DND-41 (cell line): ENCODE data around the gene HS3ST5.
"Not testable (repeated sequence)": the region's sequence is repeated elsewhere in the genome, so short reads cannot be mapped to it uniquely, and the experiment has no call there.

ENCODE experiments used
- ATAC-seq: fragments of 200-7000 bp; cut with Tn5 transposase; 3 replicates; pipeline ENCODE4 v1.9.1; 2021; ENCODE audit warnings: low read depth; ENCODE audit not compliant: insufficient read depth
- DNase-seq: peaks from one replicate; pipeline ENCODE4 v3.0.0-alpha.2; 2020
- H2AFZ ChIP-seq: 2 replicates; pipeline ENCODE4 v1.6.0; 2012; ENCODE audit warnings: low read depth, low read length
- H3K27ac ChIP-seq: 2 replicates; pipeline ENCODE4 v1.5.1; 2012; ENCODE audit warnings: low read length, inconsistent platforms
- H3K27me3 ChIP-seq: fragments of 200-600 bp; sonication (generic); 2 replicates; pipeline ENCODE4 v1.6.0; 2012; ENCODE audit warnings: low read length, mild to moderate bottlenecking, inconsistent platforms; ENCODE audit not compliant: insufficient read depth, poor library complexity
- H3K36me3 ChIP-seq: 2 replicates; pipeline ENCODE4 v1.5.1; 2012; ENCODE audit warnings: low read length, inconsistent platforms; ENCODE audit not compliant: insufficient read depth
- H3K4me1 ChIP-seq: 2 replicates; pipeline ENCODE4 v1.5.1; 2012; ENCODE audit warnings: mild to moderate bottlenecking, low read length; ENCODE audit not compliant: insufficient read depth
- H3K4me2 ChIP-seq: 2 replicates; pipeline ENCODE4 v1.6.0; 2012; ENCODE audit warnings: mild to moderate bottlenecking, moderate library complexity, low read length, inconsistent platforms; ENCODE audit not compliant: insufficient read depth
- H3K4me3 ChIP-seq, 2 experiments: fragments of 200-600 bp in 1 of 2; shearing (Covaris generic) in 1 of 2; 2 replicates each; pipeline ENCODE4 v1.5.1; 2012 to 2016; ENCODE audit warnings: inconsistent platforms in 2 of 2, low read length in 2 of 2, mild to moderate bottlenecking in 2 of 2, low read depth in 1 of 2, moderate library complexity in 1 of 2
- H3K79me2 ChIP-seq: 2 replicates; pipeline ENCODE4 v1.6.0; 2012; ENCODE audit warnings: low read length, inconsistent platforms; ENCODE audit not compliant: insufficient read depth
- H3K9ac ChIP-seq: 2 replicates; pipeline ENCODE4 v1.6.0; 2012; ENCODE audit warnings: low read depth, mild to moderate bottlenecking, inconsistent platforms, low read length, moderate library complexity
- H3K9me3 ChIP-seq: 2 replicates; pipeline ENCODE4 v1.5.1; 2012; ENCODE audit warnings: low read length, moderate library complexity, mild to moderate bottlenecking, inconsistent platforms; ENCODE audit not compliant: insufficient read depth, severe bottlenecking
- H4K20me1 ChIP-seq: 2 replicates; pipeline ENCODE4 v1.6.0; 2012; ENCODE audit warnings: low read length; ENCODE audit not compliant: insufficient read depth
- EZH2 ChIP-seq: IDR thresholded peaks from 3 replicates; pipeline ENCODE4 v1.6.1; 2012; ENCODE audit warnings: borderline replicate concordance, low read depth, mild to moderate bottlenecking, moderate library complexity, low read length, inconsistent platforms; ENCODE audit not compliant: severe bottlenecking
- TF ChIP-seq, protein P1 (sequence below): IDR thresholded peaks from 2 replicates; pipeline ENCODE4 v1.5.1; 2012; ENCODE audit warnings: borderline replicate concordance, low read length, moderate library complexity, mild to moderate bottlenecking; ENCODE audit not compliant: poor library complexity, severe bottlenecking; ENCODE audit errors: extremely low read depth

Gene HS3ST5

DNA sequence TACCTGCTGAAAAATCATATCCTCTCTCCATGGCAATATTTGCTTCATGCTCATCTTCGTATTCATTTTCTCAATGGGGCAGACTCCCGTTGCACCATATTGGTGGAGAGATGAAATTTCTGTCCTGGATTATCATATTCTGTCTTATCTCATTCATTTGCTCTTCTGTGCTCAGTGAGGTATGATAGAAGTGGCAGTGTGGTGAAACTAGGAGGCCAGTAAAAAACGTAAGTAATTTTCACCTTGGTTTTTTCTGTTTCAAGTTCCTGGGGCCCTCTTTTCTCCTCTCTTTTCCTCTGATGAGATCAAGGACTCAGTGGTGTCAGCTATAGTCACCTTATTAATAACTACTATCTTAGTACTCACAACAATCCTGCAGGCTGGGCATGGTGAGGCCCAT, 189.4 kb downstream of the HS3ST5 start:
- TF ChIP-seq, protein P1, sequence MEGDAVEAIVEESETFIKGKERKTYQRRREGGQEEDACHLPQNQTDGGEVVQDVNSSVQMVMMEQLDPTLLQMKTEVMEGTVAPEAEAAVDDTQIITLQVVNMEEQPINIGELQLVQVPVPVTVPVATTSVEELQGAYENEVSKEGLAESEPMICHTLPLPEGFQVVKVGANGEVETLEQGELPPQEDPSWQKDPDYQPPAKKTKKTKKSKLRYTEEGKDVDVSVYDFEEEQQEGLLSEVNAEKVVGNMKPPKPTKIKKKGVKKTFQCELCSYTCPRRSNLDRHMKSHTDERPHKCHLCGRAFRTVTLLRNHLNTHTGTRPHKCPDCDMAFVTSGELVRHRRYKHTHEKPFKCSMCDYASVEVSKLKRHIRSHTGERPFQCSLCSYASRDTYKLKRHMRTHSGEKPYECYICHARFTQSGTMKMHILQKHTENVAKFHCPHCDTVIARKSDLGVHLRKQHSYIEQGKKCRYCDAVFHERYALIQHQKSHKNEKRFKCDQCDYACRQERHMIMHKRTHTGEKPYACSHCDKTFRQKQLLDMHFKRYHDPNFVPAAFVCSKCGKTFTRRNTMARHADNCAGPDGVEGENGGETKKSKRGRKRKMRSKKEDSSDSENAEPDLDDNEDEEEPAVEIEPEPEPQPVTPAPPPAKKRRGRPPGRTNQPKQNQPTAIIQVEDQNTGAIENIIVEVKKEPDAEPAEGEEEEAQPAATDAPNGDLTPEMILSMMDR = no peak
- TF ChIP-seq EZH2 = no peak
- H4K20me1 ChIP-seq = no peaks in the 10 kb centered on the region
- H3K4me1 ChIP-seq = no peaks in the 10 kb centered on the region
- no peak overlapping the region for H3K4me2 ChIP-seq
- H3K9ac ChIP-seq = no peak overlapping the region
- H3K27ac ChIP-seq = no peak overlapping the region
- DNase-seq (no peak), ATAC-seq (no peak)
- no peaks in the 10 kb centered on the region for H3K79me2 ChIP-seq
- no peak overlapping the region for H2AFZ ChIP-seq
- no peaks in the 10 kb centered on the region for H3K9me3 ChIP-seq
- H3K36me3 ChIP-seq = no peaks in the 10 kb centered on the region
- no peaks in the 10 kb centered on the region for H3K27me3 ChIP-seq
- H3K4me3 ChIP-seq = no peak overlapping the region

DNA sequence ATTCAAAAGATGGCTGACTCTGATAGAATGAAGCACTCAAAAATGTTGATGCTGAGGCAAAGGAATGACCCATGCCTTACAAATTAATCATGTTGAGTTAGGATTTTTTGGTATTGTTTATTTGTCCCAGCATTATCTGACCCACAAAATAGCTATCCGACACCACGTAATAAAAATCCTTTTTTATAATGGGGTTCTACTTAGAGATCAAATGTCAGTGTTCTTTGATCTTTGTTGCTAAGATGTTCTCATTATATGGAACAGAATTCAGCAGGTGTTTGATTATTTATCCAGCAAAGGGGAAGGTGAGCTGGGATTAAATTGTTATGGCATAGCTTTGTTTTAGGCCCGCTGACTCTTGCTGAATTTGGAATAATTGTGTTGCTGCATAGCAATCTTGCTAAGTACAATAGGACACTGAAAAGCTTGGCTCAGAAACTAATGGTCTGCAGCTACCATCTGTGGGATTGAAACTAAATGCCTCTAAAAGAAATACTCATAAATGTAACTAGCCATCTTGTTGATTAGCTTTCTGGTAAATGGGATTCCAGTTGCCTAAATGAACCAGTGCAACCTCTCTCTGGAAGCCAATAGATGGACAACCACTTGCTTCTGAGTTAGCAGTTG, 191.6 kb downstream of the HS3ST5 start:
- H2AFZ ChIP-seq = no peak overlapping the region
- no peaks in the 10 kb centered on the region for H3K4me1 ChIP-seq
- no peak overlapping the region for H3K27ac ChIP-seq
- no peaks in the 10 kb centered on the region for H3K36me3 ChIP-seq
- DNase-seq (no peak), ATAC-seq (no peak)
- H4K20me1 ChIP-seq = no peaks in the 10 kb centered on the region
- TF ChIP-seq EZH2 = no peak
- H3K9me3 ChIP-seq = no peaks in the 10 kb centered on the region
- H3K4me2 ChIP-seq = no peak overlapping the region
- H3K9ac ChIP-seq = no peak overlapping the region
- H3K27me3 ChIP-seq = no peaks in the 10 kb centered on the region
- no peak overlapping the region for H3K4me3 ChIP-seq
- H3K79me2 ChIP-seq = no peaks in the 10 kb centered on the region

DNA sequence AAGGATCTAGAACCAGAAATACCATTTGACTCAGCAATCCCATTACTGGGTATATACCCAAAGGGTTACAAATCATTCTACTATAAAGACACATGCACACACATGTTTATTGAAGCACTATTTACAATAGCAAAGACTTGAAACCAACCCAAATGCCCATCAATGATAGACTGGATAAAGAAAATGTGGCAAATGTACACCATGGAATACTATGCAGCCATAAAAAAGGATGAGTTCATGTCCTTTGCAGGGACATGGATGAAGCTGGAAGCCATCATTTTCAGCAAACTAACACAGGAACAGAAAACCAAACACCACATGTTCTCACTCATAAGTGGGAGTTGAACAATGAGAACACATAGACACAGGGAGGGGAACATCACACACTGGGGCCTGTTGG, 193.6 kb downstream of the HS3ST5 start:
- H3K27ac ChIP-seq, H3K4me2 ChIP-seq, H3K79me2 ChIP-seq, H3K9ac ChIP-seq, H4K20me1 ChIP-seq, H3K36me3 ChIP-seq, H3K4me3 ChIP-seq, H3K27me3 ChIP-seq, H3K9me3 ChIP-seq, DNase-seq, H2AFZ ChIP-seq, H3K4me1 ChIP-seq, ATAC-seq: not testable (repeated sequence)

DNA sequence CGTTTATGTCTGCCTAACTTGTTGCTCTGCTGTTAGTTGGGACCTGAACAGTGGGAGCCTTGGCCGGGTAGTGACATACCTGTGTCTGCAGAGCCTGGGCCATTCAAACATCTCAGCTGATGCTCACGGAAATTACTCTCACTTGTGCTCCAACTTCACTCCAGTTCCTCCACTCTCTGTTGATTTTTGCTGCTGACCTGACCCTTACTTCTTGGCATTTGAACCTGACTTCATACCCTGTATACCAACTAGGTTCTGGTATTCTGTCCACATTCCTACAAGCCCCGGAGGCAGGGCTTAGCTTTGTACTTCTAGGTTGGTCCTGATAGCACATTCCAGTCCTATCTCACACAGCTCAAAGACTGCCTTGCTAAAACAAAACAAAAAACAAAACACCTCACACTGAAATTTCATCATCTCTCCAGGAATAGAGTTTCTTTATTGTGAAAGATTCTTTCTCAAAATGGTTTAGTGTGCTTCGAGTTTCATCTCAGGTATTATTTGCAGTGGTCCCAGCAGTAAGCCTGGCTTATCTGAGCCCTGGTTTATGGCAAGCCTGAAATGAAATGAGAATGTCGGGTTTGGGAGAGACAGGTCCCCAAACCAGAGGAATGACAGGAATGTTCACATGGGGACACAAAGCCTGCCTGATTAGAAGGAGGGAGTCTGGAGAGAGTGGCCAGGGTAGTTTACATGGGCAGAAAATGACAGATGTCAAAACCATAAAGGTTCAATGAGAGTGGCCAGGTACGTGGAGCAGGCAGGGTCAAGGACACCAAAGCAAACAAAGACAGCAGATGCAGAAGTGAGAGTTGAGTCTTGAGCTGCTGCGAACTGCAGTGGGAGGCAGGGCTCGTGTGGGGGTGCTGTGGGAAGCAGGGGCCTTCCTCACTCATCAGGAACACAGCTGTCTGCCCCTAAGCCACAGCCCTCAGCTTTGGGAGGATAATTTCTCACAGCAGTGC, 197.7 kb downstream of the HS3ST5 start:
- H3K4me2 ChIP-seq = no peak overlapping the region
- no peaks in the 10 kb centered on the region for H4K20me1 ChIP-seq
- DNase-seq (no peak), ATAC-seq (no peak)
- H3K4me1 ChIP-seq = no peaks in the 10 kb centered on the region
- no peak overlapping the region for H3K27ac ChIP-seq
- H3K27me3 ChIP-seq = no peaks in the 10 kb centered on the region
- no peak overlapping the region for H3K4me3 ChIP-seq
- H2AFZ ChIP-seq = no peak overlapping the region
- H3K9me3 ChIP-seq = no peaks in the 10 kb centered on the region
- H3K36me3 ChIP-seq = no peaks in the 10 kb centered on the region
- no peaks in the 10 kb centered on the region for H3K79me2 ChIP-seq
- H3K9ac ChIP-seq = no peak overlapping the region
- no peak for TF ChIP-seq EZH2
- TF ChIP-seq, protein P1 = no peak
